DND-41 (cell line): ENCODE data around the gene ICE2.

ENCODE experiments used
- ATAC-seq: fragments of 200-7000 bp; cut with Tn5 transposase; 3 replicates; pipeline ENCODE4 v1.9.1; 2021; ENCODE audit warnings: low read depth; ENCODE audit not compliant: insufficient read depth
- DNase-seq: peaks from one replicate; pipeline ENCODE4 v3.0.0-alpha.2; 2020
- H2AFZ ChIP-seq: 2 replicates; pipeline ENCODE4 v1.6.0; 2012; ENCODE audit warnings: low read depth, low read length
- H3K27ac ChIP-seq: 2 replicates; pipeline ENCODE4 v1.5.1; 2012; ENCODE audit warnings: low read length, inconsistent platforms
- H3K27me3 ChIP-seq: fragments of 200-600 bp; sonication (generic); 2 replicates; pipeline ENCODE4 v1.6.0; 2012; ENCODE audit warnings: low read length, mild to moderate bottlenecking, inconsistent platforms; ENCODE audit not compliant: insufficient read depth, poor library complexity
- H3K36me3 ChIP-seq: 2 replicates; pipeline ENCODE4 v1.5.1; 2012; ENCODE audit warnings: low read length, inconsistent platforms; ENCODE audit not compliant: insufficient read depth
- H3K4me1 ChIP-seq: 2 replicates; pipeline ENCODE4 v1.5.1; 2012; ENCODE audit warnings: mild to moderate bottlenecking, low read length; ENCODE audit not compliant: insufficient read depth
- H3K4me2 ChIP-seq: 2 replicates; pipeline ENCODE4 v1.6.0; 2012; ENCODE audit warnings: mild to moderate bottlenecking, moderate library complexity, low read length, inconsistent platforms; ENCODE audit not compliant: insufficient read depth
- H3K4me3 ChIP-seq, 2 experiments: fragments of 200-600 bp in 1 of 2; shearing (Covaris generic) in 1 of 2; 2 replicates each; pipeline ENCODE4 v1.5.1; 2012 to 2016; ENCODE audit warnings: inconsistent platforms in 2 of 2, low read length in 2 of 2, mild to moderate bottlenecking in 2 of 2, low read depth in 1 of 2, moderate library complexity in 1 of 2
- H3K79me2 ChIP-seq: 2 replicates; pipeline ENCODE4 v1.6.0; 2012; ENCODE audit warnings: low read length, inconsistent platforms; ENCODE audit not compliant: insufficient read depth
- H3K9ac ChIP-seq: 2 replicates; pipeline ENCODE4 v1.6.0; 2012; ENCODE audit warnings: low read depth, mild to moderate bottlenecking, inconsistent platforms, low read length, moderate library complexity
- H3K9me3 ChIP-seq: 2 replicates; pipeline ENCODE4 v1.5.1; 2012; ENCODE audit warnings: low read length, moderate library complexity, mild to moderate bottlenecking, inconsistent platforms; ENCODE audit not compliant: insufficient read depth, severe bottlenecking
- H4K20me1 ChIP-seq: 2 replicates; pipeline ENCODE4 v1.6.0; 2012; ENCODE audit warnings: low read length; ENCODE audit not compliant: insufficient read depth
- CTCF ChIP-seq: IDR thresholded peaks from 2 replicates; pipeline ENCODE4 v1.5.1; 2012; ENCODE audit warnings: borderline replicate concordance, low read length, moderate library complexity, mild to moderate bottlenecking; ENCODE audit not compliant: poor library complexity, severe bottlenecking; ENCODE audit errors: extremely low read depth
- EZH2 ChIP-seq: IDR thresholded peaks from 3 replicates; pipeline ENCODE4 v1.6.1; 2012; ENCODE audit warnings: borderline replicate concordance, low read depth, mild to moderate bottlenecking, moderate library complexity, low read length, inconsistent platforms; ENCODE audit not compliant: severe bottlenecking

Gene ICE2

GRCh38 chr15:60448668-60449360 lies 30.1 kb downstream of the ICE2 start:
- Histone ChIP-seq H2AFZ (no peak overlapping the region), H3K9ac (no peak overlapping the region), H3K27me3 (no peaks in the 10 kb centered on the region), H3K4me3 (no peak overlapping the region), H3K9me3 (no peaks in the 10 kb centered on the region), H3K27ac (no peak overlapping the region), H3K79me2 (no peaks in the 10 kb centered on the region), H4K20me1 (no peaks in the 10 kb centered on the region), H3K36me3 (peaks cover 41% of the 10 kb centered on the region), H3K4me1 (no peaks in the 10 kb centered on the region), H3K4me2 (no peak overlapping the region)
- TF ChIP-seq CTCF (no peak), EZH2 (no peak)
- ATAC-seq (no peak), DNase-seq (no peak)

- H3K4me3 ChIP-seq: no peak overlapping the region
- H3K9me3 ChIP-seq: no peaks in the 10 kb centered on the region
- DNase-seq: no peak
- H3K79me2 ChIP-seq: no peaks in the 10 kb centered on the region
- no peak overlapping the region for H3K9ac ChIP-seq
- H3K4me1 ChIP-seq: no peaks in the 10 kb centered on the region
- no peak overlapping the region for H3K4me2 ChIP-seq
- H2AFZ ChIP-seq: no peak overlapping the region
- H3K27ac ChIP-seq: no peak overlapping the region
- no peak for ATAC-seq
- H3K36me3 ChIP-seq: peaks cover 31% of the 10 kb centered on the region; the same call in 1 of the 2 replicates
- no peak for TF ChIP-seq CTCF
- no peak for TF ChIP-seq EZH2
- H3K27me3 ChIP-seq: no peaks in the 10 kb centered on the region
- H4K20me1 ChIP-seq: no peaks in the 10 kb centered on the region
These were observed 34.5 kb downstream of the ICE2 start for GRCh38 chr15:60444289-60444912.

GRCh38 chr15:60442763-60443162 lies 36.2 kb downstream of the ICE2 start:
- no peak for ATAC-seq
- Histone ChIP-seq H4K20me1 (no peaks in the 10 kb centered on the region), H3K27ac (no peak overlapping the region), H3K4me2 (no peak overlapping the region), H3K4me1 (no peaks in the 10 kb centered on the region), H3K36me3 (peaks cover 24% of the 10 kb centered on the region; the same call in 1 of the 2 replicates), H3K9me3 (no peaks in the 10 kb centered on the region), H3K79me2 (no peaks in the 10 kb centered on the region), H3K27me3 (no peaks in the 10 kb centered on the region), H3K4me3 (no peak overlapping the region), H2AFZ (no peak overlapping the region), H3K9ac (no peak overlapping the region)
- no peak for DNase-seq
- no peak for TF ChIP-seq CTCF
- no peak for TF ChIP-seq EZH2
